Measurements from ENCODE around the gene GAS2L3.
"Not testable (repeated sequence)": the region's sequence is repeated elsewhere in the genome, so short reads cannot be mapped to it uniquely, and the experiment has no call there.

- not testable (repeated sequence) for TF ChIP-seq CTCF (IDR thresholded peaks at IDR 0.05; ENCODE audit: insufficient read depth, low read depth, low read length); EZH2 (IDR thresholded peaks at IDR 0.05; ENCODE audit: insufficient read depth, low read length)
Observed at GRCh38 chr12:100602997-100603396, 29.5 kb downstream of the GAS2L3 start.
